ENCODE data around the gene SNAPC4. TPM values are rescaled to one million over a fixed set of nuclear protein-coding genes. Genes with fewer than 3 reads are reported as not detected.

The SNAPC4 gene
- total RNA-seq, 4 donors from 2014 or later, result 5.9 to 9.9 (median 9.6) TPM

GRCh38 chr9:136385015-136385414, 15.0 kb downstream of the SNAPC4 start:
- intact Hi-C loops (cut with DNase I; ENCODE audit: low total_unique reads), result no loop called here
- DNase-seq (ENCODE audit: low spot score in 2 of 2), result no peak
- 92 to 94% methylated on average over 11 of the region's 11 CpGs for WGBS, 2 donors
- H3K4me3 ChIP-seq (ENCODE audit: low read depth, poor library complexity, severe bottlenecking), result no peak overlapping the region
- no peak for TF ChIP-seq POLR2A (IDR thresholded peaks at IDR 0.05)
- no peak for TF ChIP-seq CTCF (IDR thresholded peaks at IDR 0.05)

GRCh38 chr9:136383436-136383835, 16.5 kb downstream of the SNAPC4 start:
- intact Hi-C loops (cut with DNase I; ENCODE audit: low total_unique reads), result no loop called here
- 96 to 97% methylated on average over 16 to 20 of the region's 20 CpGs for WGBS, 2 donors
- H3K4me3 ChIP-seq (ENCODE audit: low read depth, poor library complexity, severe bottlenecking), result no peak overlapping the region
- no peak for DNase-seq (ENCODE audit: low spot score in 2 of 2)
- no peak for TF ChIP-seq CTCF (IDR thresholded peaks at IDR 0.05)
- no peak for TF ChIP-seq POLR2A (IDR thresholded peaks at IDR 0.05)

DNA sequence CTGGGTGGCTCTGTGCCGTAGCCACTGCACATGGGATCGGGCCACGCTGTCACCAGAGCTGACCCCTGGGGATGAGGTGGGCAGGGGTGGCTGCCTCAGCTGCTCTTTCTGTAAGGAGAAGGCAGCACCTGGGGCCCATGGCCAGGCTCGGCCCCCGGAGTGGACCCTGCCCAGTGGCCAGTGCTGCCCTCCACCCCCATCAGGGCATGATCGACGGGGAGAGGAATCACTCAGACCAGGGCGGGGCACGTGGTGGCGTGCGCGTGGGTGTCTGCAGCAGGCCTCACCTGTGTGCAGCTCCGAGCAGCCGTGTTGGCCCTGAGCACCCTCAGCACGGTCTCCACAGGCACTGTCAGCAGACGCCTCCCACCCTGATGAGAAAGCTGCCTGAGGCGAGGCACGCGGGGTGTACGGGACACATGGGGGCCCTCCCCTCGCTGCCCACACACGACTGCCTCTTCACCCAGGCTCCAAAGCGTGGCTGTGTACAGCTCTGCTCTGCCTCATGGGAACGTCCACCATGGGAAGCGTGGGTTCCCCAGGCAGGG, 17.9 kb downstream of the SNAPC4 start:
- H3K4me3 ChIP-seq (ENCODE audit: low read depth, poor library complexity, severe bottlenecking), result no peak overlapping the region
- intact Hi-C loops (cut with DNase I; ENCODE audit: low total_unique reads), result no loop called here
- no peak for DNase-seq (ENCODE audit: low spot score in 2 of 2)
- 77 to 82% methylated on average over 10 to 15 of the region's 25 CpGs for WGBS, 2 donors
- TF ChIP-seq POLR2A (IDR thresholded peaks at IDR 0.05) (no peak), CTCF (IDR thresholded peaks at IDR 0.05) (no peak)

GRCh38 chr9:136381311-136381710, 18.7 kb downstream of the SNAPC4 start:
- no peak overlapping the region for H3K4me3 ChIP-seq (ENCODE audit: low read depth, poor library complexity, severe bottlenecking)
- DNase-seq (ENCODE audit: low spot score in 2 of 2), result no peak
- intact Hi-C loops (cut with DNase I; ENCODE audit: low total_unique reads), result no loop called here
- TF ChIP-seq POLR2A (IDR thresholded peaks at IDR 0.05), result no peak
- TF ChIP-seq CTCF (IDR thresholded peaks at IDR 0.05), result no peak
- WGBS, 2 donors, result 55 to 70% methylated on average over 8 to 9 of the region's 9 CpGs

DNA sequence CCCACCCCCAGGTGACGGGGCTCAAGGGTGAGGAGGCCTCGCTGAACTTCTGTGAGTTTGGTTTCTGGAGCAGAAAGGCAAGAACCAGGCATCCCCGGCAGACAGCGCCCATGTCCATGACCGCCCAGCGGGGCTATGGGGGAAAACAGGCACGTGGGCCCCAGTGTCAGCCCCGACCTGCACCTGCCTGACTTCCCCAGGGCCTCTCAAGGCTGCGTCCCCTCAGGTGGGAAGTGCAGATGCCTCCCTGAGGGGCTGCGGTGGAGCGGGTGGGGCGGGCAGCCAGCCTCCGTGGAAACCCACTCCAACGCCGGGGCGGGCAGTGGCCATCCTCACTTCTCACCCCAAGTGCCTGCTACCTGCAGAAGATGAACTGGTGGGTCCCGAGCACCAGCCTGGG, 19.6 kb downstream of the SNAPC4 start:
- 77 to 94% methylated on average over 3 to 15 of the region's 17 CpGs for WGBS, 2 donors
- no peak for DNase-seq (ENCODE audit: low spot score in 2 of 2)
- TF ChIP-seq POLR2A (IDR thresholded peaks at IDR 0.05), result no peak
- no peak for TF ChIP-seq CTCF (IDR thresholded peaks at IDR 0.05)
- no peak overlapping the region for H3K4me3 ChIP-seq (ENCODE audit: low read depth, poor library complexity, severe bottlenecking)
- intact Hi-C loops (cut with DNase I; ENCODE audit: low total_unique reads), result no loop called here

DNA sequence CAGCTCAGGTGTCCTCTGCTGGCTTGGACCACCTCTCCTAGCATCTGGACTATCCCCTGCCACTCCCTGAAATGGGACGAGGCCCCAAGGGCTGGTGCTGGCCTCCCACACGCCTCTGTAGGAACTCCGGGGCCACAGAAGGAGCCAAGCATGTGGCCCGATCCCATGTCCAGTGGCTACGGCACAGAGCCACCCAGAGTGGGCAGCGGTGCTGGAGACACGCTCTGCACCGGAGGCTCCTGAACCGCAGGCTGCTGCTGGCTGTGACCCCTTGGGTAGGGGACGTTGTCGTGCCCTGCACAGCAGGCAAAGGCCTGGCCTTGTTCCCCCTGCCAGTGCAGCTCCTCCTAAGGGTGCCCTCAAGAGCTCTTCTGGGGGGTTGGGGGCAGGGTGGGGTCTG, 20.1 kb downstream of the SNAPC4 start:
- WGBS, 2 donors, result 76 to 89% methylated on average over 4 to 11 of the region's 11 CpGs
- H3K4me3 ChIP-seq (ENCODE audit: low read depth, poor library complexity, severe bottlenecking), result no peak overlapping the region
- no peak for DNase-seq (ENCODE audit: low spot score in 2 of 2)
- intact Hi-C loops (cut with DNase I; ENCODE audit: low total_unique reads), result no loop called here
- TF ChIP-seq POLR2A (IDR thresholded peaks at IDR 0.05) (no peak), CTCF (IDR thresholded peaks at IDR 0.05) (no peak)
